Raji (cell line): ENCODE data around the gene DIP2B.

Experiments used
- POLR2A ChIP-seq: IDR thresholded peaks from 2 replicates; pipeline ENCODE4 v1.6.1; 2011; ENCODE audit warnings: low read depth, low read length, control low read depth; ENCODE audit not compliant: insufficient read depth

Gene DIP2B

GRCh38 chr12:50626026-50626425 is 121.2 kb downstream of the DIP2B start:
- TF ChIP-seq POLR2A: no peak

GRCh38 chr12:50627491-50627890 is 122.7 kb downstream of the DIP2B start:
- no peak for TF ChIP-seq POLR2A

- TF ChIP-seq POLR2A: no peak
Measured at GRCh38 chr12:50628394-50628793, 123.6 kb downstream of the DIP2B start.

GRCh38 chr12:50633955-50634354 is 129.2 kb downstream of the DIP2B start:
- TF ChIP-seq POLR2A: no peak

DNA sequence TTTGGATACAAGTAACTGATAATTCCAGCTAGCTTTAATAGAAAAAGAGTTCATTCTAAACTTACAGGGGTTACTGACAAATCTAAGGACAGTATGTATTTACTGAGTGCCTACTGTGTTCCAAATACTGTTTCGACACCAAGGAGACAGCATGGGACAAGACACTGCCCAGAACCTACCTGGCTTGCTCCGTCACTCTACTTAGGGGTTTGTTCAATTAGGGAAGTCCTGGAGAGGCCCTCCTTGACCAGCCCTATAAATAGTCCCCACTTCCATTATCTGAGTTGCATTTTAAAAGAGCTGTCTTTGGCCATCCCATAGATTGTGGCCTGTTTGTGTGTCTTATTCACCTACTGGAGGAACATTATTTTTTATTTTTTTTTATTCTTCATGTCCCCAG is 129.6 kb downstream of the DIP2B start:
- no peak for TF ChIP-seq POLR2A

- TF ChIP-seq POLR2A: no peak
Measured at GRCh38 chr12:50635364-50635763, 130.6 kb downstream of the DIP2B start.

- TF ChIP-seq POLR2A: no peak
Measured at GRCh38 chr12:50635857-50636256, 131.1 kb downstream of the DIP2B start.

DNA sequence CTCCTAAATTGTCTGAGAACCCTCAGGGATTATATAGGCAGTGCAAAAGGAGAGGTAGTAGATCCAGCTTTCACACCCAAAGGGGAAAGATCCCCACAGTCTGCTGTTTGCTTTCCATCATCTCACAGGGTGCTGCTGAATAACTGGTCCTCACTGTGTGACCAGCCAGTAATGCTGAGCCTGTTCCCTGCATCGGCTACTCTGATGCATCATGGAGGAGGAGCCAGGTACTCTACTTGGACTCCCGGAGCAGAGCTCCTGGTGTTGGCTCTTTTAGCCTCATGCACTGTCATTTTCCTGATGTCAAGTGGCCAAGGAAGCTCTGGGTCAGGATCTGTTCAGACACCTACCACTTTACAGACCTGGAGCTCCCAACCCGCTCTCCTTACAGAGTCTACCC is 131.7 kb downstream of the DIP2B start:
- TF ChIP-seq POLR2A: no peak

GRCh38 chr12:50637870-50638481 is 133.2 kb downstream of the DIP2B start:
- TF ChIP-seq POLR2A: no peak

- TF ChIP-seq POLR2A: no peak
Measured at GRCh38 chr12:50638482-50638880, 133.7 kb downstream of the DIP2B start.

GRCh38 chr12:50639721-50640120 is 134.9 kb downstream of the DIP2B start:
- no peak for TF ChIP-seq POLR2A

DNA sequence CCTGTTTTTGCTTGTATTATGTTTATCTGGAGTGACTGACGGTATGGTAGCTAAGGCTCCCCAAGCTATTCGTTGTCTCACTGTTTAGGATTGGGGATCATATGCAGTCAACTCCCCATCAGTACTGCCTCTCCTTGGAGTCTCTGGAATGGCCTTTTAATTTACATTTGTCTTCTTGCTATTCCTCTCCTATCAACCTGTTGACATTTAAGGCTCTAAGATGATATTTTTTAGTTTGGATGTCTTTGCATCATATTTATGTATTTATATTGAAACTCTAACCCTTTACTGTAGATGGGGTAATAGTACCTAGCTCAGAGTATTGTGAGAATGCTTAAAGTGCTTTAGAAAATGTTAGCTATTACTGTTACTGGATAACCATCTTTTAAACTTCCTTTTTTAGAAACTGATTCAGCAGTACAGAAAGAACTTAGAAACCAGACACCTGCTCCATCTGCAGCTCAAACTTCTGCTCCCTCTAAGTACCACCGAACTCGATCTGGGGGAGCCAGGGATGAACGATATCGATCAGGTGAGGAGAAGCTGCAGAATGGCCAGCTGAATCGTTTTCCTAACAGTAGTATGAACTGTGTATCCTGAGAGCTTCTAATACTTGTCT is 135.6 kb downstream of the DIP2B start:
- TF ChIP-seq POLR2A: no peak

GRCh38 chr12:50641566-50641965 is 136.8 kb downstream of the DIP2B start:
- no peak for TF ChIP-seq POLR2A

- no peak for TF ChIP-seq POLR2A
Measured at GRCh38 chr12:50642035-50642451, 137.3 kb downstream of the DIP2B start.

GRCh38 chr12:50642761-50643160 is 138.0 kb downstream of the DIP2B start:
- TF ChIP-seq POLR2A: no peak

GRCh38 chr12:50647031-50647430 is 142.2 kb downstream of the DIP2B start:
- TF ChIP-seq POLR2A: no peak

- no peak for TF ChIP-seq POLR2A
Measured at GRCh38 chr12:50647479-50647878, 142.7 kb downstream of the DIP2B start.

- TF ChIP-seq POLR2A: no peak
Measured at GRCh38 chr12:50650285-50650684, 145.5 kb downstream of the DIP2B start.

- TF ChIP-seq POLR2A: no peak
Measured at GRCh38 chr12:50655374-50655921, 150.7 kb downstream of the DIP2B start.
